GM12874 (cell line): Measurements from ENCODE around the gene COG2.

Source experiments
- CTCF ChIP-seq: IDR thresholded peaks from 2 replicates; pipeline ENCODE4 v1.5.1; 2011; ENCODE audit warnings: low read depth, mild to moderate bottlenecking, control low read depth, low read length, moderate library complexity; ENCODE audit not compliant: insufficient read depth

Gene COG2

DNA sequence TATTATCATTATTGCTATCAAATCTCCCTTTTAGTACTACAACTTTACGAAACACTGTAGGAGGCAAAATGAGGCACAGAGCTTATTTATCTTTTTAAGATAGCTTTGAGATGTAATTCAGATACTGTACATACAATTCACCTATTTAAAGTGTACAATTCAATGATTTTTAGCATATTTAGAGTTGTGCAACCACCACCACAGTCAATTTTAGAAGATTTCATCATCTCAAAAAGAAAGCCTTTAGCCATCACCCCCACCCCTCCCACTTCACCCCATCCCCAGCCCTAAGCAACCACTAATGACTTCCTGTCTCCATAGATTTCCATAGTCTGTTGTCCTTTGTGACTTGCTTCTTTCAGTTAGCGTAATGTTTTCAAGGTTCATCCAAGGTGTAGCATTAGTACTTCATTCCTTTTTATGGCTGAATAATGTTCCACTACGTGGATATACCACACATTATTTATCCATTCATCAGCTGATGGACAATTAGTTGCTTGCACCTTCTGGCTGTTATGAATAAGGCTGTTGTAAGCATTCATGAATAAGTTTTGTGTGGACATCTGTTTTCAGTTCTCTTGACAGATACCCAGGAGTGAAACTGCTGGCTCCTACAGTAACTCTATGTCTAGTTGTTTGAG, 95.5 kb downstream of the COG2 start:
- TF ChIP-seq CTCF, result no peak

DNA sequence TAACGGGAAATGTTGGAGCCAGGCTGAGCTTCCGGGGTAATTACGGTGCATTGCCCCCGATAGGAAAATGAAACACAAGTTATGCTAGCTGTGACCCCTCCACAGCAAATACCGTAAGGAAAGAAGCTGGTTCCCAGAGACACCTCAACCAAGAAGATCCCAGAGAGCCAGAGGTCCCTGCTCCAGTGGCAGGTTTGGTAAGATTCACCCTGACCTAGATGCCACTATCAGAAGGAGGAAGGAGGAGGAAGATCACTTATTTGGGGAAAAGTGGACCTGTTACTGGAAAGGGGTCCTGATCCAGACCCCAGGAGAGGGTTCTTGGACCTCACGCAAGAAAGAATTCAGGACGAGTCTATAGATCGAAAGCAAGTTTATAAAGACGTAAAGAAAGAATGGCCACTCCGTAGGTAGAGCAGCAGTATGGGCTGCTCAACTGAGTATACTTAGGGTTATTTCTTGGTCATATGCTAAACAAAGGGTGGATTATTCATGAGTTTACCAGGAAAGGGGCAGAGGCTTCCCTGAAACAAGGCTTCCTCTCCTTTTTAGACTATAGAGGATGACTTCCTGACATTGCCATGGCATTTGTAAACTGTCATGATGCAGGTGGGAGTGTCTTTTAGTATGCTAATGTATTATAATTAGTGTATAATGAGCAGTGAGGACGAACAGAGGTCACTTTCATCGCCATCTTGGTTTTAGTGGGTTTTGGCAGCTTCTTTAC, 97.4 kb downstream of the COG2 start:
- no peak for TF ChIP-seq CTCF
